Stimulated activated CD8-positive, alpha-beta memory T cell treated with anti-CD3 and anti-CD28 coated beads, Interleukin-12 subunit alpha, Interleukin-12 subunit beta, amount 100 ng/mL, for 24 hours (primary cell): ENCODE data around the gene OR52E1.

Source experiments
- DNase-seq: peaks from one replicate; pipeline ENCODE4 v3.0.0-alpha.2; 2020; ENCODE audit errors: extremely low read depth

OR52E1 gene

GRCh38 chr11:5117588-5117987 is 48.2 kb downstream of the OR52E1 start:
- no peak for DNase-seq

DNA sequence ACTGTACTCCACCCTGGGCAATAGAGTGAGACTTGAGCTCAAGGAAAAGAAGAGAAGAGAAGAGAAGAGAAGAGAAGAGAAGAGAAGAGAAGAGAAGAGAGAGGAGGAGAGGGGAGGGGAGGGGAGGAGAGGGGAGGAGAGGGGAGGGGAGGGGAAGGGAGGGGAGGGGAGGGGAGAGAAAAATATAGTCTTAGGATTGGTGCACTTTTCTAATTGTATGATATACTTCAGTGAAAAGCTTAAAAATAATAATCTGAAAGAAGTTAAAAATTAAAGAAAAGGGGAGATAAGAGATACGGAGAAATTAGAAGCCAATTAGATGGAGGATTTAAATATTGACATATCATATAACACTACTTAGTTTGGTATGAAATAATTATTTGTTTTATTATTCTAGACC is 49.5 kb downstream of the OR52E1 start:
- no peak for DNase-seq
